ENCODE measurements around the gene PLEKHD1.

DNA sequence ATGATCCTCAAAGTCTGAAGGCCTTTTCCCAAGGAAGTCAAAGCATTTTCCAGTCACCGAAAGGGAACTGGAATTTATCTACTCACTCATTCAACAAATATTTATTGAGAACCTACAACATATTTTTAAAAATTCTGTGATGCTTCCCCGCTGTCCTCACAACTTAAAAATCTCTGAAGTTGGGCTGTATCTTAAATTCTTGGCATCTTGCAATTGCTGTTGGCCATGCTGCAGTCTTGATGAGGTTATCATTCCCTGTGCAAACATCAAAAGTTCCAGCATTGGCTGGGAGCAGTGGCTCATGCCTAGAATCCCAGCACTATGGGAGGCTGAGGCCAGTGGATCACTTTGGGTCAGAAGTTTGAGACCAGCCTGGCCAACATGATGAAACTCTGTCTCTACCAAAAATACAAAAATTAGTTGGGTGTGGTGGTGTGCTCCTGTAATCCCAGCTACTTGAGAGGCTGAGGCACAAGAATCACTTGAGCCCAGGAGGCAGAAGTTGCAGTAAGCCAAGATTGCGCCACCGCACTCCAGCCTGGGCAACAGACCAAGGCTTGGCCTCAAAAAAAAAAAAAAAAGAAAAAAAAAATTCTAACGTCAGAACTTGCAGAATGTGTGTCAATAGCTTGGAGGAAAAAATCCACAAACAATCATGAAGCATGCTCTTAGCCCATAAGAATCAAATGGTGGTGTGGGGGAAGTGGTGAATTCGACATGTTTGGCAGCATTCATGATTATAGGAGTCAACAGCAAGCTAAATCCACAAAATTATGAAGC is 55.3 kb downstream of the PLEKHD1 start:
- TF ChIP-seq, protein P1, sequence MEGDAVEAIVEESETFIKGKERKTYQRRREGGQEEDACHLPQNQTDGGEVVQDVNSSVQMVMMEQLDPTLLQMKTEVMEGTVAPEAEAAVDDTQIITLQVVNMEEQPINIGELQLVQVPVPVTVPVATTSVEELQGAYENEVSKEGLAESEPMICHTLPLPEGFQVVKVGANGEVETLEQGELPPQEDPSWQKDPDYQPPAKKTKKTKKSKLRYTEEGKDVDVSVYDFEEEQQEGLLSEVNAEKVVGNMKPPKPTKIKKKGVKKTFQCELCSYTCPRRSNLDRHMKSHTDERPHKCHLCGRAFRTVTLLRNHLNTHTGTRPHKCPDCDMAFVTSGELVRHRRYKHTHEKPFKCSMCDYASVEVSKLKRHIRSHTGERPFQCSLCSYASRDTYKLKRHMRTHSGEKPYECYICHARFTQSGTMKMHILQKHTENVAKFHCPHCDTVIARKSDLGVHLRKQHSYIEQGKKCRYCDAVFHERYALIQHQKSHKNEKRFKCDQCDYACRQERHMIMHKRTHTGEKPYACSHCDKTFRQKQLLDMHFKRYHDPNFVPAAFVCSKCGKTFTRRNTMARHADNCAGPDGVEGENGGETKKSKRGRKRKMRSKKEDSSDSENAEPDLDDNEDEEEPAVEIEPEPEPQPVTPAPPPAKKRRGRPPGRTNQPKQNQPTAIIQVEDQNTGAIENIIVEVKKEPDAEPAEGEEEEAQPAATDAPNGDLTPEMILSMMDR (IDR thresholded peaks at IDR 0.05) = no peak
- no peak for TF ChIP-seq POLR2A (IDR thresholded peaks at IDR 0.05)

Measured in Peyer's patch (tissue), 4 donors.